Spleen (tissue), 11 donors: ENCODE measurements around the gene ACBD6. TPM values are rescaled to one million over a fixed set of nuclear protein-coding genes. Genes with fewer than 3 reads are reported as not detected.

Experiments
- DNase-seq: peaks from one replicate; pipeline ENCODE4 v3.0.0-alpha.2; 2020
- H3K27ac ChIP-seq, 8 donors: fragments of 200-600 bp; sonication (generic) in 7 of 8; 1 replicate in 4 of 8; 2 replicates in 4 of 8; pipeline versions ENCODE4 v1.5.0 to v1.8.0; 2016 to 2021; ENCODE audit warnings: inconsistent platforms in 4 of 8, mild to moderate bottlenecking in 4 of 8, moderate library complexity in 1 of 8
- H3K27me3 ChIP-seq, 7 donors: fragments of 200-600 bp; sonication (generic) in 6 of 7; replicated peaks in 1 of 7; 1 replicate in 4 of 7; 2 replicates in 3 of 7; pipeline versions ENCODE4 v1.5.0 to v1.8.0; 2016 to 2021; ENCODE audit warnings: inconsistent platforms in 3 of 7, mild to moderate bottlenecking in 1 of 7
- H3K36me3 ChIP-seq, 6 donors: fragments of 200-600 bp; sonication (generic) in 5 of 6; 1 replicate in 4 of 6; 2 replicates in 2 of 6; pipeline versions ENCODE4 v1.5.0 to v1.8.0; 2016 to 2021; ENCODE audit warnings: inconsistent platforms in 2 of 6
- H3K4me1 ChIP-seq, 6 donors: fragments of 200-600 bp; sonication (generic) in 5 of 6; 1 replicate in 3 of 6; 2 replicates in 3 of 6; pipeline versions ENCODE4 v1.5.0 to v1.8.0; 2016 to 2021; ENCODE audit warnings: inconsistent platforms in 3 of 6
- H3K4me3 ChIP-seq, 8 donors: fragments of 200-600 bp; sonication (generic) in 7 of 8; 1 replicate in 4 of 8; 2 replicates in 4 of 8; pipeline versions ENCODE4 v1.5.0 to v1.8.0; 2016 to 2021; ENCODE audit warnings: inconsistent platforms in 4 of 8, mild to moderate bottlenecking in 4 of 8, moderate library complexity in 2 of 8
- H3K9me3 ChIP-seq, 8 donors: fragments of 200-600 bp; sonication (generic) in 7 of 8; 1 replicate in 4 of 8; 2 replicates in 4 of 8; pipeline versions ENCODE4 v1.5.0 to v1.8.0; 2016 to 2021; ENCODE audit warnings: inconsistent platforms in 4 of 8
- POLR2A ChIP-seq, 3 donors: fragments of 450-650 bp; IDR thresholded peaks; one replicate each; pipeline ENCODE4 v1.5.1; 2017; ENCODE audit warnings: antibody characterized with exemption in 3 of 3, mild to moderate bottlenecking in 1 of 3
- POLR2AphosphoS5 ChIP-seq, 3 donors: sonication (generic); formaldehyde crosslinking; IDR thresholded peaks; one replicate each; pipeline ENCODE4 v1.5.1; 2017; ENCODE audit warnings: antibody characterized with exemption in 3 of 3
- WGBS, 5 donors: extraction: QIAGEN DNeasy Blood & Tissue Kit in 3 of 5; methylation state at CpG; one replicate each; pipeline versions ENCODE4 v1.1.5 to v1.1.7; 2013 to 2018; 5-methylcytosine and 5-hydroxymethylcytosine counted together
- intact Hi-C: fragments of 100-400 bp; cut with DNase I; formaldehyde crosslinking; loops from one replicate; pipeline ENCODE4 v1.15.0; 2023; ENCODE audit warnings: low total_unique reads
- polyA plus RNA-seq, 3 donors: library from polyadenylated mRNA; stranded (reverse); fragments of 200-250 nt; gene quantifications; one replicate each; pipeline ENCODE4 v1.2.1, GENCODE V29; 2013
- total RNA-seq, 7 donors: library from RNA; depleted of rRNA in 3 of 7; stranded (reverse); fragments of >200 nt in 3 of 7; fragmentation: NEBNext Ultra II Directional in 4 of 7; extraction: Animal tissue kit (Norgen Biotek cat#: 25700) in 4 of 7; gene quantifications; one replicate each; pipeline versions ENCODE4 v1.1.0 to v1.2.1, GENCODE V29; 2016 to 2021
- TF ChIP-seq, protein P1 (sequence below), 11 experiments: fragments of 200-600 bp in 7 of 11; fragments of 450-650 bp in 4 of 11; sonication (generic) in 4 of 11; IDR thresholded peaks in 8 of 11; conservative IDR thresholded peaks in 3 of 11; 1 replicate in 7 of 11; 2 replicates in 4 of 11; pipeline versions ENCODE4 v1.4.0 to v1.8.0; 2016 to 2021; ENCODE audit warnings: antibody characterized with exemption in 11 of 11, inconsistent platforms in 4 of 11, mild to moderate bottlenecking in 1 of 11
- donor health status: healthy with polysubstance abuse.
- donor health status: DM: no; HTN: no; CAD: no; lungs with moderate emphysema.
- donor health status: DM: no; HTN: no; CAD: no.
- donor health status: Bipolar disorder and iron deficiency.
- donor health status: healthy.
- donor health status: DM: no; HTN: no; CAD: no.
- donor health status: DM: yes; HTN: yes; CAD: no.

Gene ACBD6
- total and polyA plus RNA-seq, 10 donors, result 27.2 to 62.9 (median 38.3) TPM

DNA sequence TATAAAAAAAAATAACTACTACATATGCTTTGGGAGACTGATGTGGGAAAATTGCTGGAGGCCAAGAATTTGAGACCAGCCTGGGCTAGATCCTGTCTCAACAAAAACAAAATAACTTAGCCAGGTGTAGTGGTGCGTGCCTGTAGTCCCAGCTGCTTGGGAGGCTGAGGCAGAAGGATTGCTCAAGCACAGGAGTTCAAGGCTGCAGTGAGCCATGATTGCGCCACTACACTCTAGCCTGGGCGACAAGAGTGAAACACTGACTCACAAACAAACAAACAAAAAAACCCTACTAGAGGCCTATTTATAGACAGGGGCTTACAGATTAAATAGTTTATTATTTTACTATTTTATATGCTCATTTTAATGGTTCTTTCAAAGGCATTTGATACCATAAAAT lies 192.3 kb downstream of the ACBD6 start:
- intact Hi-C loops, result no loop called here
- TF ChIP-seq POLR2A (IDR thresholded peaks at IDR 0.05), result no peak
- TF ChIP-seq, protein P1, sequence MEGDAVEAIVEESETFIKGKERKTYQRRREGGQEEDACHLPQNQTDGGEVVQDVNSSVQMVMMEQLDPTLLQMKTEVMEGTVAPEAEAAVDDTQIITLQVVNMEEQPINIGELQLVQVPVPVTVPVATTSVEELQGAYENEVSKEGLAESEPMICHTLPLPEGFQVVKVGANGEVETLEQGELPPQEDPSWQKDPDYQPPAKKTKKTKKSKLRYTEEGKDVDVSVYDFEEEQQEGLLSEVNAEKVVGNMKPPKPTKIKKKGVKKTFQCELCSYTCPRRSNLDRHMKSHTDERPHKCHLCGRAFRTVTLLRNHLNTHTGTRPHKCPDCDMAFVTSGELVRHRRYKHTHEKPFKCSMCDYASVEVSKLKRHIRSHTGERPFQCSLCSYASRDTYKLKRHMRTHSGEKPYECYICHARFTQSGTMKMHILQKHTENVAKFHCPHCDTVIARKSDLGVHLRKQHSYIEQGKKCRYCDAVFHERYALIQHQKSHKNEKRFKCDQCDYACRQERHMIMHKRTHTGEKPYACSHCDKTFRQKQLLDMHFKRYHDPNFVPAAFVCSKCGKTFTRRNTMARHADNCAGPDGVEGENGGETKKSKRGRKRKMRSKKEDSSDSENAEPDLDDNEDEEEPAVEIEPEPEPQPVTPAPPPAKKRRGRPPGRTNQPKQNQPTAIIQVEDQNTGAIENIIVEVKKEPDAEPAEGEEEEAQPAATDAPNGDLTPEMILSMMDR (IDR thresholded peaks at IDR 0.05 in 8 of 11, conservative IDR thresholded peaks at IDR 0.05 in 3 of 11), result no peak
- no peak for TF ChIP-seq POLR2AphosphoS5 (IDR thresholded peaks at IDR 0.05)
- Histone ChIP-seq H3K9me3 (peaks cover 0 to 30% (median 20%) of the 10 kb centered on the region in 8 donors), H3K4me1 (no peaks in the 10 kb centered on the region), H3K4me3 (no peak overlapping the region), H3K27me3 (no peaks in the 10 kb centered on the region), H3K36me3 (peaks cover 0 to 40% (median 2%) of the 10 kb centered on the region in 6 donors), H3K27ac (no peak overlapping the region)
- peak; percentile 65 for DNase-seq
- 77 to 90% (median 88%) methylated on average over 3 of the region's 3 CpGs for WGBS, 5 donors

DNA sequence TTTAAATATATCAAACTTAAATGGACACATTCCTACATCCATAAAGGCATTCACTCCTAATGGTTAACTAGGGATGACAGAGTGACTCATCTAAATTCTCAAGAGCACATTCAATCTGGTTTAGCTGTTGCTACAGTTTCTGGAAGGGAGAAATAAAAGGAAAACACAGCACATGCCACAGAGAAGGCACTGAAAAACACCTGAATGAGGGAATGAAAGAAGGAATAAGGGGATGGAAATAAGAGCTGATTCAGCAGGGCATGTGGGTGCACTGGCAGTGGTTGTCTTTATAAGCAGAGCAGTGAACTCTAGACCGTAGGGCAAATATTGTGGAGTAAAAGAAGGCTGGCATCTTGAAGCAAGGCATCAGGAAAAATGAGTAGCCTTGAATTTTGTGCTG lies 193.0 kb downstream of the ACBD6 start:
- Histone ChIP-seq H3K36me3 (peaks cover 0 to 40% (median 2%) of the 10 kb centered on the region in 6 donors), H3K27me3 (no peaks in the 10 kb centered on the region), H3K9me3 (peaks cover 0 to 33% (median 23%) of the 10 kb centered on the region in 8 donors), H3K4me1 (no peaks in the 10 kb centered on the region), H3K4me3 (no peak overlapping the region), H3K27ac (no peak overlapping the region)
- TF ChIP-seq POLR2A (IDR thresholded peaks at IDR 0.05), result no peak
- TF ChIP-seq, protein P1 (IDR thresholded peaks at IDR 0.05 in 8 of 11, conservative IDR thresholded peaks at IDR 0.05 in 3 of 11), result no peak
- no peak for TF ChIP-seq POLR2AphosphoS5 (IDR thresholded peaks at IDR 0.05)
- DNase-seq, result no peak
- 88 to 97% (median 90%) methylated on average over 1 of the region's 1 CpG for WGBS, 5 donors
- intact Hi-C loops, result no loop called here

DNA sequence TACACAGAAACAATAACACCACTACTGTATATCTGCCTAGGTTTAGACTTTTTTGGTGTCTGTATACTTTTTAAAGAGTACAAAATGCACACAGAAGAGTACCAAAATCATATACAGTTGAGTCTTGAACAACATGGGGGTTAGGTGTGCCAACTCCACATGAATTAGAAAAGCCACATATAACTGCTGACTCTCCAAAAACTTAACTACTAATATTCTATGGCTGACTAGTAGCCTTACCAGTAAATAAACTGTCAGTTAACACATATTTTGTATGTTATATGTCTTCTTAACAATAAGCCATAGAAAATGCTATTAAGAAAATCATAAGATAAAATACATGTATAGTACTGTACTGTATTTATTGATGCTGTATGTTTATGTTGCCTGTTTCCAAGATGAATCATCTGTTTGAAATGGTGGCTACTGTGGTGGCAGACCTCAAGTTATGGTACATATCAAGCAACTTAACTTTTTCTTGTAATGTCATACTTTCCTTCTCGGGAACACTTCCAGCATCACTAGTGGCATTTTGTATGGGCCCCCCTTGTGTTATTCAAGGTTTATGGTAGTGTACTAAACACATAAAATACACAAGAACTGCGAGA lies 201.1 kb downstream of the ACBD6 start:
- H3K36me3 ChIP-seq, result peaks cover 0 to 2% (median 0%) of the 10 kb centered on the region in 6 donors

More for the DNA sequence above, 201.1 kb downstream of the ACBD6 start:
- 93 to 98% (median 95%) methylated on average over 2 of the region's 2 CpGs for WGBS, 5 donors
- TF ChIP-seq POLR2AphosphoS5 (IDR thresholded peaks at IDR 0.05) (no peak), POLR2A (IDR thresholded peaks at IDR 0.05) (no peak)
- TF ChIP-seq, protein P1 (IDR thresholded peaks at IDR 0.05 in 8 of 11, conservative IDR thresholded peaks at IDR 0.05 in 3 of 11), result no peak
- intact Hi-C loops, result no loop called here
- Histone ChIP-seq H3K27ac (no peak overlapping the region), H3K4me1 (no peaks in the 10 kb centered on the region), H3K27me3 (no peaks in the 10 kb centered on the region), H3K4me3 (no peak overlapping the region), H3K9me3 (peaks cover 0 to 13% (median 10%) of the 10 kb centered on the region in 8 donors)
- no peak for DNase-seq
